ENCODE results near the gene IGFALS.

- TF ChIP-seq, protein P1, sequence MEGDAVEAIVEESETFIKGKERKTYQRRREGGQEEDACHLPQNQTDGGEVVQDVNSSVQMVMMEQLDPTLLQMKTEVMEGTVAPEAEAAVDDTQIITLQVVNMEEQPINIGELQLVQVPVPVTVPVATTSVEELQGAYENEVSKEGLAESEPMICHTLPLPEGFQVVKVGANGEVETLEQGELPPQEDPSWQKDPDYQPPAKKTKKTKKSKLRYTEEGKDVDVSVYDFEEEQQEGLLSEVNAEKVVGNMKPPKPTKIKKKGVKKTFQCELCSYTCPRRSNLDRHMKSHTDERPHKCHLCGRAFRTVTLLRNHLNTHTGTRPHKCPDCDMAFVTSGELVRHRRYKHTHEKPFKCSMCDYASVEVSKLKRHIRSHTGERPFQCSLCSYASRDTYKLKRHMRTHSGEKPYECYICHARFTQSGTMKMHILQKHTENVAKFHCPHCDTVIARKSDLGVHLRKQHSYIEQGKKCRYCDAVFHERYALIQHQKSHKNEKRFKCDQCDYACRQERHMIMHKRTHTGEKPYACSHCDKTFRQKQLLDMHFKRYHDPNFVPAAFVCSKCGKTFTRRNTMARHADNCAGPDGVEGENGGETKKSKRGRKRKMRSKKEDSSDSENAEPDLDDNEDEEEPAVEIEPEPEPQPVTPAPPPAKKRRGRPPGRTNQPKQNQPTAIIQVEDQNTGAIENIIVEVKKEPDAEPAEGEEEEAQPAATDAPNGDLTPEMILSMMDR (IDR thresholded peaks at IDR 0.05; ENCODE audit: low read depth, low read length): no peak
- TF ChIP-seq POLR2A (IDR thresholded peaks at IDR 0.05; ENCODE audit: extremely low read depth, insufficient read length) (no peak), MAX (IDR thresholded peaks at IDR 0.05; ENCODE audit: low read depth, low read length) (no peak), MYC (IDR thresholded peaks at IDR 0.05; ENCODE audit: low read depth, low read length) (no peak)
Measured at GRCh38 chr16:1761751-1762150, 31.8 kb downstream of the IGFALS start.

Measured in NB4 (cell line).